Stimulated activated CD4-positive, alpha-beta T cell treated with anti-CD3 and anti-CD28 coated beads, Interleukin-4, amount 100 ng/mL, for 4 hours (primary cell): ENCODE data around the gene SLC25A6.
"Not testable (repeated sequence)": the region's sequence is repeated elsewhere in the genome, so short reads cannot be mapped to it uniquely, and the experiment has no call there.

ENCODE experiments used
- DNase-seq, 2 experiments: peaks; one replicate each; pipeline ENCODE4 v3.0.0-alpha.2; 2020

Gene SLC25A6

DNA sequence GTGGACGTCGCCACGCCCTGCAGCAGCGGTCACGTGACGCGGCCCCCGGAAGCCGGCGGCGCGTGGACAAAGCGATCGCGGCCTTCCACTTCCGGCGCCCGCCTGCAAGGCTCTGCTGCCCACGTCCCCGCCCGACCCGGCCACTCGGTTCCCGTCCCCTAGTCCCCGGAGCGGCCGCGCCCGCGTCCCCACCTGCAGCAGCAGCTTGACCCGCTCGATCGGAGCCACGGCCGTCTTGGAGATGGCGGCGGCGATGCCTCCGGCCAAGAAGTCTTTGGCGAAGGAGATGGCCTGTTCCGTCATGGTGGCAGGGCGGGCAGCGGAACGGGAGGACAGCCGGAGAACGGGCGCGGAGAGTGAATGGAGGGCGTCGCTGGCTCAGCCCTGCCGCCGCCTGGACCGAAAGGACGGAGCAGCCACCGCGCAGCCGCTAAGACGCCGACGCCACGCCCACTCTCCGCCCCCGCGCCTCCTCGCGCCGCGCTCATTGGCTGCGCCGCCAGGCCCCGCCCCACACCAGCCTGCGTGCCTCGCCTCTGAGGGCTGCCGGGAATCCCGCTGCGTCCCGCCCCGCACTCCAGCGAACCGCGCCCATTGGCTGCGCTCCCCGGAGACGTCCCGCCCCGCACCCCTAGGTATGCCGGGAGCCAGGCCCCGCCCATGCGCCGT lies at the start of gene SLC25A6:
Gene SLC25A6, minus strand, starts transcription at position 407 of the 669 bp plus-strand sequence. Its CDS starts 104 bp downstream, at position 303.
- peak; percentile 100 for DNase-seq

DNA sequence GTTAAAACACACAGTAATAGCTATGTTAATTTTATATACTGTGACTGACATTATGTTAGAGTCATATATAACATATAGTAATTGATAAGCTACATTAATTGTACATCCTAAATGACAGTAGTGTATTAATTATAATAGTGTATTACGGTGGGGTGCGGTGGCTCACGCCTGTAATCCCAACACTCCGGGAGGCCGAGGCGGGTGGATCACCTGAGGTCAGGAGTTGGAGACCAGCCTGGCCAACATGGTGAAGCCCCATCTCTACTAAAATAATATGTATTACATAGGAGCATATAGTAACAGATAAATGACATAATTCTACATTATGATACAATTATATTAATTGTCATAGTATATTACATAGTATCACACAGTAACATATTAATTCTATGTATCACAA lies 48.6 kb upstream of the SLC25A6 start:
- no peak for DNase-seq

DNA sequence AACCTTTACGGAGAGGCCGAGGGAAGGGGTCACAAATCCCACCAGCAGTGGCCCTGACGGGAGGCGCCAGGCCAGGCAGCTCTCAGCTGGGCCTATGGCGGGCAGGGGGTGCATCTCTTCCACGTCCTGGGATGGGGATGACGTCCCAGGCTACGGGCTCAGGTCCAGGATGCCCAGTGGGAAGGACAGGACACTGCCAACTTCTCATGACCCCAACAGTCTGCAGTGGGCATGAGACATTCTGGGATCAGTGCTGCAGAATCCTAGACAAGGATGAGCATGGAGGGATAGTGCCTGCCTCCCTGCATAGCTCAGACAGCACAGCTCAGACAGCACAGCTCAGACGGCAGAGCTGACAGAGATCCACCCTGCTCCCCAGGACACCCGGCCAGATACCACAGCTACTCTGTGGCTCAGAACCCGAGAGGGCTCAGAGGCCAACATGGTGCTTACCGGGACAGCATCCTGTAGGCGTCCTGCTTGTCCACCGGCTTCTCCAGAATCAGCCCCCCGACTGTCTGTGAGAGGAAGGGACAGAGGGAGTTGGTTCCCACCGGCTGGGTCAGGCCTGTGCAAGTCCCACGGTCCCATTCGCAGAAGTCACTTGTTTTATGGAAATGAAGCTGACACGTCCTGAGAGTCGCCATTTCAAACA lies 43.5 kb upstream of the SLC25A6 start:
- no peak for DNase-seq

DNA sequence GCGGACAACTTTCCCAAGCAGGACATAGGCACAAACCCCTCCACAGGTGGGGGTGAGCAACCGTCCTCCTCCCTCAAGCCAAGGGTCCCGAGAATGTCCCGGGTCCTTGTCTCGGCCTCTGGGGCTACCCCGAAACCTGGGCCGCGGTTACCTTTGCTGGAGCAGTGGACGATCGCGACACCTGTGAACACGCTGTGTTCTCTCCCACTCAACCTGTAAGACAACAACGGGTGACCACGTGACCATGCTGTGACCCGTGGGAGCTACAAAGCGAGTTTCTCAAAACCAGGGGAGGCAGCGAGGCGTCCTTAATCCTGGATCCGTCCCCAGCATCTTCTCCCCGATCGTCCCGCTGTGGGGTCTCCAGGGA lies 42.9 kb upstream of the SLC25A6 start:
- no peak for DNase-seq

DNA sequence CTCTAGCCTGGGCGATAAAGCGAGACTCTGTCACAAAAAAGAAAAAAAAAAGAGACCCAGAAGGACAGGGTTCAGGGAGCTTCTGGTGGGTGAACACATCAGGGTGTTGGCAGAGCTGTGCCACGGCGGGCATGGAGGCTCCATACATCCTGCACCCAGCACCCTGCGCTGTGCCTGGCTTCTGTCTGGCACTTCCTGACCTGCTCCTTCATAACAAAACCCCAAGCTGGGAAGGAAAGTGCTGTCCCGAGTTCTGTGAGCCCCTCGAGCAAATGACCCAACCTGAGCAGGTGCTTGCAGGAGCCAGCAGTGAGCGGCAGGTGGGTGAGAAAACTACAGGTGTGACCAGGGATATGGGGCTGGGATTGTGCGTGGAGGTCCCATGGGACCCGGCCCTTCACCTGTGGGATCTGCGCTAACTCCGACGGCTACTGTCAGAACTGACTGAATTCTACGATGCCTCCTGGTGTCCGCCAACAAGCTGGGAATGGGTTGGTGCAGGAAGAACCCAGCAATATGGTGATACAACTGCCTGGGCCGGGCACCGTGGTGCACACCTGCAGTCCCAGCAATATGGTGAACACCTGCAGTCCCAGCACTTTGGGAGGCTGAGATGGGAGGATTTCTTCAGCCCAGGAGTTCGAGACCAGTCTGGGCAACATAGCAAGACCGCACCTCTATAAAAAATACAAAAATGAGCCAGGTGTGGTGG lies 41.9 kb upstream of the SLC25A6 start:
- DNase-seq = no peak

DNA sequence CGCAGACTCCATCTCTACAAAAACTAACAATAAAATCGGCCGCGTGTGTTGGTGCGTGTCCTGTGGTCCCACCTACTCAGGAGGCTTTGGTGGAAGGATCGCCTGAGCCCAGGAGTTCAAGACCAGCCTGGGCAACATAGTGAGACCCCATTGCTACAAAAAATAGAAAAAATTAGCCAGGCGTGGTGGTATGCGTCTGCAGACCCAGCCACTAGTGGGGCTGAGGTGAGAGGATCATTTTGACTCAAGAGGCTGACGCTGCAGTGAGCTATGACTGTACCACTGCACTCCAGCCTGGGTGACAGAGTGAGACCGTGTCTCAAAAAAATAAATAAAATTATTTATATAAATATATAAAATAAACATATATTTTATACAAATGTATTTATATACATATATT lies 38.5 kb upstream of the SLC25A6 start:
- DNase-seq = no peak

DNA sequence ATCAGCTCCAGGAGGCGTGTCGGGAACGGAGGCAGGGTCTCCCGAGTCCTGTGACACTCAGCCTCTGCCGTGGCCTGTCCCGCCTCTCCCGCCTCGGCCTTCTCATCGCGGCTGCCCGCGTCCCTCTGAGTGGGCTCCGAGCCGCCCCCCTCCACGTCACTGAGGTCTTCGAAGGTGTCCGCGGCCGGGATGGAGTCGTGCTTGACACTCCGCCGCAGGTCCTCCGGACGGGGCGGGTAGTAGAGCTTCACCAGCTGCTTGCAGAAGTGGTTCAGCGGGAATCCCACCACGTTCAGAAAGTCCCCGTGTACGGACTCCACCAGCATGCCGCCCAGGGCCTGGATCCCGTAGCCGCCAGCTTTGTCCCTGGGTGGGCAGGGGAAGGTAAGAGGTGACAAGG lies 35.8 kb upstream of the SLC25A6 start:
- no peak for DNase-seq

DNA sequence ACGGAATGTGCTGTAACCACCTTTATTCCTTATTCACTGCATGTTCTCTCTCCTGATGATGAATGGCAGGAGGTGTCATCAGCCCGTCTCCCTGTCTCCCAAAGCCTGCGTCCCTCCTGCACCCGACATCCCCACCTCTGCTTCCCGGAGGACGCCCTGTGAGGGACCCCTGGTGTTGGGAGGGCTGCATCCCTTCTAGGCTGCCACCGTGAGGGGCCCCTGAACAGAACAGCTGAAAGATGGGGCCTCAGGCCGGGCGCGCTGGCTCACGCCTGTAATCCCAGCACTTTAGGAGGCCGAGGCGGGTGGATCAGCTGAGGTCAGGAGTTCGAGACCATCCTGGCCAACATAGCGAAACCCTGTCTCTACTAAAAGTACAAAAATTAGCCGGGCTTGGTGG lies 34.4 kb upstream of the SLC25A6 start:
- not testable (repeated sequence) for DNase-seq

DNA sequence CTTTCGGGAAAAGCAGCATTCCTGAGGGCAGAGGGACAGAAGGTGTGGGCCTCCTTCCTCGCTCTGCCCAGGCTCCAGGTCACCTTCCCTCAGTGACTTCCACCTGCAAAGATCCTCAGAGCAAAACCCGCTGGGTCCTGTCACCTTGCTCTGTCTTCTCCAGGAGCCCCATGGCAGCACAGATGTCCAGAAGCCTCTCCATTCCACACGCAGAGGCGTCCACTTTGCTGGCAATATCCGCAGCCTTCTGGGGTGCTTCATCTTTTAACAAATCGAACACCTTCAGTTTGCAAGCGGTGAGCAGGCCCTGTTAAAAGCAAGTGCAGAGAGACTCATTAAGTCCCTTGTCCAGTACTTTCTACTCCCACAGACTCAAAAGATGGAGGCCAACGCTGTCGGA lies 33.5 kb upstream of the SLC25A6 start:
- DNase-seq = no peak

DNA sequence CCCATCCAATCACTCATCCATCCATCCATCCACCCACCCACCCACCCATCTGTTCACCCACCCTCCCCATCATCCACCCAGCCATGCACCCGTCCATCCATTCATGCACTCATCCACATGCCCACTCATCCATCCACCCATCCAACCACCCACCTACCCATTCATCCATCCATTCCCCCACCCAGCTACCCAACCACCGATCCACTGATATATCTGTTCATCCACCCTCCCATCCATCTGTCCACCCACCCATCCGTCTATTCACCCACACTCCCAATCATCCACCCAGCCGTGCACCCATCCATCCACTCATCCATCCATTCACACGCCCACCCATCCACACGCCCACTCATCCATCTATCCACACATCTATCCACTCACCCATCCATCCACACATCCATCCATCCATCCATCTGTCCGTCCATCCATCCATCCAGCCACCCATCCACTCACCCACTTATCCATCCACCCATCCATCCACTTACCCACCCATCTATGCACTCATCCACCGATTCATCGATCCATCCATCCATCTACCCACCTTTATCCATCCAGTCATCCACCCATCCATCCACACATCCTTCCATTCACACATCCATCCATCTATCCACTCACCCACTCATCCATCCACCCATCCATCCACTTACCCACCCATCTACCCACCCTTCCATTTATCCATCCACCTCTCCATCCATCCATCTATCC lies 32.4 kb upstream of the SLC25A6 start:
- no peak for DNase-seq

DNA sequence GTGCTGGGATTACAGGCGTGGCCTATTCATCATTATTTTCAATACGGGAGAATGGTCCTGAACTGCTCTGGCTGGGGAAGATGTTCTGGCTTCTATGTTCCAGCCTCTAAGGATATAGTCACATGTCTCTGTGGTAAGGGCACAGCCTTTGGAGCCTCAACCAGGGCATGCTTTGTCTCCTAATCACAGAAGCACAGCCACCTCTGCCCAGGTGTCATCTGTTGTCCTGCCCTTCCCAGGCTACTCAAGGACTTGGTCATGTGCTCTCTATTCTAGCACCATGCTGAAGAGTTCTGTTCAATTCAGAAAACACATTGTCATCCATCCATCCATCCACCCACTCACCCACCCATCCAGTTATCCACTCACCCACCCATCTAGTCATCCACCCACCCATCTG lies 31.3 kb upstream of the SLC25A6 start:
- DNase-seq = no peak

DNA sequence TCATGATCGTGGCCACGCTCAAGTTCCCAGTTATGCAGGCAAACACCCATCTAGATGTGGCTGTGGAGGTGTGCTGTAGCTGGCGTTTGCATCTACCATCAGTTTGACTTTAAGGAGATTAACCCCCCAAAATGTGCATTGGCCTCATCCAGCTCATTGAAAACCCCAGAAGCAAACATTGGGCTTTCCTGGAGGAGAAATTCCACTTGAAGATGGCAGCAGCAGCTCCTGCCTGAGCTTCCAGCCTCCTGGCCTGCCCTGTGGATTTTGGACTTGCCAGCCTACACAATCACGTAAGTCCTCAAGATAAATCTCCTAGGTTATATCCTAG lies 30.2 kb upstream of the SLC25A6 start:
- DNase-seq = no peak

DNA sequence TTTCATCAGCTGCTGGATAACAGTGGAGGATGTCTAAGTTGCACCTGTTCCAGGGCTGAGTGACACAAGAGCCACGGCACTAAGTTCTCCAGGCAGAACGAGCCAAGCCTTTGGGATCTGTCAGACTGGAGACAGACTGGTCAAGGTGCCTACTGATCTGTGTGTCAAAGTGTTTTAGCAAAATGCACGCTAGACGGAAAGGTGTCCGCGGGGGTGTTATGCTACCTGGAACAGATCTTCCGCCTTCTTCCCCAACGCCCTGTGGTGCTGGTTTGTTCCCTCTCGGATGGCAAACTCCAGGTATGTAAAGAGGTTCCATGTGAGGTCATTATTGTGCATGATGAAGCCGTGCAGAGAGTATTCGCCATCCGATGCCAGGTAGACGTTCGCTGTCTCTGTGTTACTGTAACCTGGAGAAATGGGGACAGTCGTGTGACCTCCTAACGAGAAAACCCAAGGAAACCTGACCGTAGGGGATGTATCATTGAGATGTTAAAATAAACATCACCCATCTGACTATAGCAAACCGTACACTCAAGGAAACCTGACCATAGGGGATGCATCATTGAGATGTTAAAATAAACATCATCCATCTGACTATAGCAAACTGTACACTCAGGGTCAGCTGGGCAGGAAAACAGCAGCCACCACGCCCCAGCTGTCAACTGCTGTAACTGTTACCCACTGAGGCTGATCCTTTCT lies 29.7 kb upstream of the SLC25A6 start:
- no peak for DNase-seq

DNA sequence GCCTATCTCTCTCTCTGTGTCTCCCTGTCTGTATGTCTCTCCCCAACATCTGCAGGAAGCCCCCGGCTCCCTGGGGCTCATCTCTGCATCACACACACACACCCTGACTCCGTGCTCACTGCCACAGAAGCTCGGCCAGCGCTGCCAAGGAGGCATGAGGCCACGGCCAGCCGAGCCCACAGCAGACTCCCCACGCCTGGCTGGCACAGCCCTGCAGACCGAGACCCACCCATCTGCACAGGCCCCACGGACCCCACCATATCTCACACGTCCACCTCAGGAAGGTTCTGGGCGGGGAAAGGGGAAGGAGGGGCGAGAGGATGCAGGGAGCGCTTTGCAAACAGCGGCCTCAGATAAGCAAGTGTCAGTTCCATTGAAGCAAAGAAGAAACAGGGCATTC lies 28.5 kb upstream of the SLC25A6 start:
- no peak for DNase-seq

DNA sequence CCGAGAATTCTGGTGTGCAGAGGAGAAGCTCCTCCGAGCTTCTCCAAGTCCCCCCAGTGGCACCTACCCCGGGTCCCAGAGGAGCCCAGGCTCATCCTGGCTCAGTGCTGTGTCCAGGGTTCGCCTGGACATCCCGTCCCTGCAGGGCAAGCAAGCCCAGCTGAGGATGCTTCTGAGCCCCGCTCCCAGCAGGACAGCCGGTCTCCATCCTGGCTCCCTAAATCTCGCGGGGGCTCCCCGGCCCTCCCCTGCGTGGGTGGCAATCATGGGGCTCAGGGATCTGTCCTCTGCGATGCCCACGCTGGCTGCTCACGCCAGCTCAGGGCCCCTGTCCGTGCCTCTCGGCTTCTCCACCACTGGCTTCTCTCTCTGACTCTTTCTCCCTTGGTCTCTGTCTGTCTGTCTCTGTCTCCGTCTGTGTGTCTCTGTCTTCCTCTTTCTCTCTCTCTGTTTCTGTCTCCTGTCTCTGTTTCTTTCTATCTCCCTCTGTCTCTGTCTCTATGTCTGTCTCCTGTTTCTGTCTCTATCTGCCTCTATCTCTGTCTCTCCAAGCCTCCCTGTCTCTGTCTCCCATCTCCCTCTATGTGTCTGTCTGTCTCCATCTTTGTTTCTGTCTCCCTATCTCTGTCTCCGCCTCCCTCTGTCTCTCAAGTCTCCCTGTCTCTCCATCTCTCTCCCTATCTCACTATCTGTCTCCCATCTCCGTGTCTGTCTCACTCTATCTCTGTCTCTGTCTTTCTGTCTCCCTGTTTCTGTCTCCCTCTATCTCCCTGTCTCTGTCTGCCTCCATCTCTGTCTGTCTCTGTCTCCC lies 27.8 kb upstream of the SLC25A6 start:
- no peak for DNase-seq

DNA sequence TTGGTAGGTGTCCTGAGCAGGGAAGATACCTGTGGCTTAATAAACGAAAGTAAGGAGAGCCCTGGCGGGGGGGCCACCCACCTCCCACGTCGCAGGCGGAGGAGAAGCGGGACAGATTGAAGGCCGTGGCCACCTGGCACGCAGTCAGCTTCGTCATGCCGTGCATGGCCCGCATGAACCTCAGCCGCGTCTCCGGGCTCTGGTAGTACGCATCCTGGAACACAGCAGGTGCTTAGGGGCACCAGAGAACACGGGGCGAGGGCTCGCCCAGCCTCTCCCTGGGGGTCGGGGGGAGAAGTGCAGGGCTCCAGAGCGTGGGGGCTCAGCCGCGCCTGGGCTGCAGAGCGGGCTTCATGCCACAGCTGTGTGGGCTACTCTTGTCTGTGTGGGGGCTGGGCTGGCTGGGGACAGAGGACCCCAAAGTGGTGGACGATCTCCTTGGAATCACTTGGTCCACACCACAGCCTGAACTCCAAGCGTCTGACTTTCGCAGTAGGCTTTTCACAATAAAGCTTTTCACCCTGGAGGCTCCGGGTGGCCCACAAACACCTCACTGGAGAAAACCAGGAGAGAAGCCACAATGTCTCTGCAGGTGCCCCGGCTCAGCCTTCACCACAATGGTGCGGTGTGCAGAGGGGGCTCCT lies 27.1 kb upstream of the SLC25A6 start:
- DNase-seq = no peak

DNA sequence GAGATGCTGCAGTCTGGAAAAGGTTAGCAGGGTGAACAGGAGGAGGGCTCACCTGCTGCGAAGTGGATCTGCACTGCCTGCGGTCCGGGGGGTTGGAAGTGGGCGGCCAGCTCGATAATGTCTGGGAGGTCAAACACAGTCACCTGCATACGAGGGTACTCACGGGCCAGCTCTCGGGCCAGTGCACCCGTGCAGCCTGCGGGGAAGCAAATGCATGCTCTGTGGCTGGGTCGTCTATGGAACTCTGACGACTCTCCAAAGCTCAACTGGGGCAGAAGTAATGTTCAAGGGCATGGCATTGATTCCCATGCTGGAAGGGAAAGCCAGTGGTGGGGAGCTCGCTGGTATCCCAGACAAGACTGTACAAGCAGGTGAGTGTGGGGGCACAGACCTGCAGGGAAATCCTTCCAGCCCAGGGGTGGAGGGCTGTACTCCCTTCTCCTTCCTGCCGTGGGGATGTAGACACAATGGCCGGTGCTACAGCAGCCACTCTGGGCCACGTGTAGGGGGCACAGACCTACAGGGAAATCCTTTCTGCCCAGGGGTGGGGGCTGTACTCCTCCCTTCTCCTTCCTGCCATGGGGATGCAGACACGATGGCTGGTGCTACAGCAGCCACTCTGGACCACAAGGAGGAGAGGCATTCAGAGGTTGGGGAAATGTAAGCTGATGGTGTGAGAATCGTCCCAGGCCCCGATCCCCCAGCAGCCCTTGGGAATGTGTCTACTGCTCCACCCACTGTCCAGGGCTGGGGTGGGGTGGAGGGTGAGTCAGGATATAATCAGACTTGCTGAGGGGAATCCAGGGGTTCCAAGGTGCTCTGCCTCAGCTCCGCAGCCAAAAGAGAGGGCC lies 26.2 kb upstream of the SLC25A6 start:
- no peak for DNase-seq

DNA sequence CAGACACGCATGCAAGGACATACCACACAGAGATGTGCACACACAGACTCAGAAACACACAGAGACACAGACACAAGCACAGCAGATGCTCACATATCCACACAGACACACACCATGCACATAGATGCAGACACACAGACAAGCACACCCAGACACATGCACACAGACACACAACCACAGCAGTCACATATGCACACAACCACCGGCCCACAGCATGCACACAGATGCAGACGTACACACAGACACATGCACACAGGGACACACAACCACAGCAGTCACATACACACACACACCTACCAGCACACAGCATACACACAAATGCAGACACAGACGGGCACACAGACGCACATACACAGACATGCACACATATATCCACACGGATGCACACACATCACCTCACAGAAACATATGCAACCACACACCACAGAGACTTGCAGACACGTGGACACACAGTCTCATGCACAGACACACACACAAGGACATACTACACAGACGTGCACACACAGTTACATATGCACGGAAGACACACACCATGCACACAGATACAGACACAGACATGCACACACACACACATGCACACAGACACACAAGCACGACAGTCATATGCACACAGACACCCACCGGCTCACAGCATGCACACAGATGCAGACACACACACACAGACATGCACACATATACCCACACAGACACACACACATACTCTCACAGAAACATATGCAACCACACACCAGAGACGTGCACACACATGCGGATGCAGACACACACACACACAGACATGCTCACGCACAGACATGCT lies 25.2 kb upstream of the SLC25A6 start:
- no peak for DNase-seq

DNA sequence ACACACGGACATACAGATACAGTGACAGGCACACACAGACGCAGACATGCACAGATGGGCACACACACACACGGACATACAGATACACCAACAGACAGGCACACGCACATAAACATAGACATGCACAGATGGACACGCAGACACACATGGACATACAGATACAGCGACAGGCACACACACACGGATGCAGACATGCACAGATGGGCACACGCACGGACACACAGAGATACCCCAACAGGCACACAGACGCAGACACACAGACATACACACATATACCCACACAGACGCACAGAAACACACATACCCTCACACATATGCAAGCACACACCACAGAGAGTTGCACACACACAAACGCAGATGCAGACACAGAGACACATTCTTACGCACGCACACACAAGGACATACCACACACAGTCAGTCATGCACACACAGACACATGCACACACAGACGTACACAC lies 24.4 kb upstream of the SLC25A6 start:
- no peak for DNase-seq
